ENCODE data around the gene DAP3.
"Not testable (repeated sequence)": the region's sequence is repeated elsewhere in the genome, so short reads cannot be mapped to it uniquely, and the experiment has no call there.

- TF ChIP-seq CTCF, EP300, POLR2A, POLR2AphosphoS5 (IDR thresholded peaks at IDR 0.05): not testable (repeated sequence)
Measured at GRCh38 chr1:155642559-155643180, 46.2 kb upstream of the DAP3 start.

All from stomach (tissue), 4 donors.